Measurements from ENCODE around the gene BCL2L1.

The BCL2L1 gene

GRCh38 chr20:31691646-31692275 is 30.9 kb downstream of the BCL2L1 start:
- DNase-seq, result no peak

- no peak for DNase-seq
Measured at GRCh38 chr20:31690124-31690666, 32.5 kb downstream of the BCL2L1 start.

- DNase-seq, result no peak
Measured at GRCh38 chr20:31689141-31689540, 33.5 kb downstream of the BCL2L1 start.

- DNase-seq, result no peak
Measured at GRCh38 chr20:31687777-31688176, 34.9 kb downstream of the BCL2L1 start.

- DNase-seq, result no peak
Measured at GRCh38 chr20:31685853-31686643, 36.6 kb downstream of the BCL2L1 start.

- DNase-seq, result peak; percentile 43
Measured at GRCh38 chr20:31684153-31685015, 38.3 kb downstream of the BCL2L1 start.

GRCh38 chr20:31682927-31683326 is 39.7 kb downstream of the BCL2L1 start:
- DNase-seq, result no peak

- no peak for DNase-seq
Measured at GRCh38 chr20:31682352-31682751, 40.3 kb downstream of the BCL2L1 start.

GRCh38 chr20:31681769-31682168 is 40.9 kb downstream of the BCL2L1 start:
- no peak for DNase-seq

- DNase-seq, result no peak
Measured at GRCh38 chr20:31681128-31681727, 41.4 kb downstream of the BCL2L1 start.

- no peak for DNase-seq
Measured at GRCh38 chr20:31680286-31681127, 42.2 kb downstream of the BCL2L1 start.

- DNase-seq, result no peak
Measured at GRCh38 chr20:31679357-31680285, 43.0 kb downstream of the BCL2L1 start.

- no peak for DNase-seq
Measured at GRCh38 chr20:31678389-31679356, 44.0 kb downstream of the BCL2L1 start.

GRCh38 chr20:31677553-31678260 is 45.0 kb downstream of the BCL2L1 start:
- DNase-seq, result no peak

GRCh38 chr20:31676609-31676989 is 46.1 kb downstream of the BCL2L1 start:
- DNase-seq, result no peak

GRCh38 chr20:31675828-31676608 is 46.6 kb downstream of the BCL2L1 start:
- peak; percentile 81 for DNase-seq

GRCh38 chr20:31674895-31675827 is 47.5 kb downstream of the BCL2L1 start:
- DNase-seq, result peak; percentile 81

Measured in CD4-positive, alpha-beta T cell treated with Interleukin-17A for 1 hour (primary cell).